IMR-90 (cell line): ENCODE data around the gene PPP1R37. TPM values are rescaled to one million over a fixed set of nuclear protein-coding genes. Genes with fewer than 3 reads are reported as not detected.

Experiments
- ATAC-seq: fragments of 200-7000 bp; cut with Tn5 transposase; 2 replicates; pipeline ENCODE4 v1.9.1; 2020; ENCODE audit warnings: low read depth, mild to moderate bottlenecking, moderate library complexity
- BruUV-seq: library from RNA; stranded (reverse); fragments of 400-500 nt; replicated peaks from 2 replicates; lab custom pipeline; 2021; lab: Mats Ljungman, UMichigan
- CTCF ChIA-PET: fragments of 300-600 bp; formaldehyde crosslinking; extraction: SDS; loops from one replicate; lab custom pipeline; 2021; ENCODE audit warnings: antibody characterized with exemption; lab: Yijun Ruan, JAX
- POLR2A ChIA-PET: fragments of 300-600 bp; sonication (Branson Sonifier 250); formaldehyde crosslinking; loops from one replicate; lab custom pipeline; 2022; ENCODE audit warnings: antibody characterized with exemption; ENCODE audit not compliant: unreplicated experiment; lab: Charles Lee
- DNase-seq: peaks from one replicate; pipeline ENCODE4 v3.0.0; 2013
- H2AFZ ChIP-seq: replicated peaks from 2 replicates; pipeline ENCODE3; 2013; ENCODE audit warnings: low read length, mild to moderate bottlenecking; ENCODE audit not compliant: poor library complexity
- H2AK5ac ChIP-seq: 2 replicates; pipeline ENCODE4 v1.6.1; 2013; ENCODE audit warnings: low read depth, low read length, inconsistent platforms
- H2AK9ac ChIP-seq: replicated peaks from 2 replicates; pipeline ENCODE3; 2013; ENCODE audit warnings: mild to moderate bottlenecking, low read depth, low read length, moderate library complexity; ENCODE audit not compliant: poor library complexity
- H2BK120ac ChIP-seq: 2 replicates; pipeline ENCODE4 v1.6.1; 2013; ENCODE audit warnings: low read depth, low read length, inconsistent platforms
- H2BK15ac ChIP-seq: 3 replicates; pipeline ENCODE4 v1.6.1; 2013; ENCODE audit warnings: low read depth, low read length, inconsistent platforms
- H2BK20ac ChIP-seq: 2 replicates; pipeline ENCODE4 v1.6.1; 2013; ENCODE audit warnings: low read depth, mild to moderate bottlenecking, inconsistent platforms, low read length, moderate library complexity
- H2BK5ac ChIP-seq: 2 replicates; pipeline ENCODE4 v1.6.1; 2013; ENCODE audit warnings: mild to moderate bottlenecking, low read depth, low read length, inconsistent platforms; ENCODE audit not compliant: poor library complexity, severe bottlenecking
- H3K14ac ChIP-seq: replicated peaks from 2 replicates; pipeline ENCODE4 v1.6.1; 2013; ENCODE audit warnings: low read depth, low read length, inconsistent platforms
- H3K18ac ChIP-seq: 2 replicates; pipeline ENCODE4 v1.6.1; 2013; ENCODE audit warnings: low read depth, low read length, control low read depth
- H3K23ac ChIP-seq: 2 replicates; pipeline ENCODE4 v1.6.1; 2013; ENCODE audit warnings: low read depth, low read length, inconsistent platforms
- H3K27ac ChIP-seq: 2 replicates; pipeline ENCODE4 v1.5.1; 2013; ENCODE audit warnings: mild to moderate bottlenecking, control low read depth, low read length; ENCODE audit not compliant: insufficient read depth
- H3K27me3 ChIP-seq: 2 replicates; pipeline ENCODE4 v1.6.1; 2013; ENCODE audit warnings: low read length; ENCODE audit not compliant: control insufficient read depth, insufficient read depth
- H3K36me3 ChIP-seq: 2 replicates; pipeline ENCODE4 v1.6.1; 2013; ENCODE audit warnings: low read length, mixed read lengths; ENCODE audit not compliant: control insufficient read depth, insufficient read depth
- H3K4ac ChIP-seq: 2 replicates; pipeline ENCODE4 v1.6.1; 2013; ENCODE audit warnings: low read depth, low read length, inconsistent platforms
- H3K4me1 ChIP-seq: 2 replicates; pipeline ENCODE4 v1.6.1; 2013; ENCODE audit warnings: low read length, mixed read lengths; ENCODE audit not compliant: control insufficient read depth, insufficient read depth
- H3K4me2 ChIP-seq: 2 replicates; pipeline ENCODE4 v1.6.1; 2013; ENCODE audit warnings: low read depth, mild to moderate bottlenecking, control low read depth, low read length, moderate library complexity
- H3K4me3 ChIP-seq: 2 replicates; pipeline ENCODE4 v1.5.1; 2013; ENCODE audit warnings: low read depth, mild to moderate bottlenecking, control low read depth, low read length, moderate library complexity; ENCODE audit not compliant: insufficient read depth
- H3K56ac ChIP-seq: 2 replicates; pipeline ENCODE4 v1.6.1; 2013; ENCODE audit warnings: low read length, inconsistent platforms; ENCODE audit not compliant: insufficient read depth; ENCODE audit errors: extremely low read depth
- H3K79me1 ChIP-seq, 2 experiments: 2 replicates each; pipeline ENCODE4 v1.6.1; 2013; ENCODE audit warnings: low read length in 2 of 2, inconsistent platforms in 1 of 2, low read depth in 1 of 2
- H3K9ac ChIP-seq: 2 replicates; pipeline ENCODE4 v1.6.1; 2013; ENCODE audit warnings: low read depth, low read length, control low read depth
- H3K9me1 ChIP-seq: 2 replicates; pipeline ENCODE4 v1.6.1; 2013; ENCODE audit warnings: low read length, inconsistent platforms; ENCODE audit not compliant: insufficient read depth
- H3K9me3 ChIP-seq: 2 replicates; pipeline ENCODE4 v1.6.1; 2013; ENCODE audit warnings: low read length; ENCODE audit not compliant: control insufficient read depth, insufficient read depth
- H4K20me1 ChIP-seq: 2 replicates; pipeline ENCODE4 v1.6.1; 2013; ENCODE audit warnings: low read length, inconsistent platforms; ENCODE audit not compliant: insufficient read depth
- H4K5ac ChIP-seq: 2 replicates; pipeline ENCODE4 v1.6.1; 2013; ENCODE audit warnings: mild to moderate bottlenecking, low read depth, low read length, control low read depth
- H4K8ac ChIP-seq, 2 experiments: 2 replicates each; pipeline ENCODE4 v1.6.1; 2013; ENCODE audit warnings: low read depth in 2 of 2, low read length in 2 of 2, control low read depth in 1 of 2, inconsistent platforms in 1 of 2
- H4K91ac ChIP-seq: 2 replicates; pipeline ENCODE4 v1.6.1; 2013; ENCODE audit warnings: low read depth, low read length, inconsistent platforms; ENCODE audit not compliant: insufficient read depth
- BHLHE40 ChIP-seq: fragments of 150-350 bp; IDR thresholded peaks from 2 replicates; pipeline ENCODE4 v1.6.1; 2016; ENCODE audit warnings: mild to moderate bottlenecking, low read depth, low read length
- CEBPB ChIP-seq: IDR thresholded peaks from 2 replicates; pipeline ENCODE4 v1.6.1; 2012; ENCODE audit warnings: low read depth, low read length, improper control_type of control experiment
- CHD1 ChIP-seq: IDR thresholded peaks from 2 replicates; pipeline ENCODE4 v1.6.1; 2012; ENCODE audit warnings: low read depth, low read length, improper control_type of control experiment
- ELK1 ChIP-seq: fragments of 150-350 bp; IDR thresholded peaks from 2 replicates; pipeline ENCODE4 v1.6.1; 2016; ENCODE audit warnings: low read depth, mild to moderate bottlenecking, low read length, moderate library complexity, borderline replicate concordance
- MAFK ChIP-seq: IDR thresholded peaks from 2 replicates; pipeline ENCODE4 v1.6.1; 2012; ENCODE audit warnings: low read depth, low read length, improper control_type of control experiment
- MXI1 ChIP-seq: IDR thresholded peaks from 2 replicates; pipeline ENCODE4 v1.6.1; 2012; ENCODE audit warnings: low read depth, mild to moderate bottlenecking, low read length, moderate library complexity, borderline replicate concordance
- POLR2A ChIP-seq: IDR thresholded peaks from 2 replicates; pipeline ENCODE4 v1.6.1; 2012; ENCODE audit warnings: mild to moderate bottlenecking, low read depth, low read length
- RAD21 ChIP-seq: IDR thresholded peaks from 2 replicates; pipeline ENCODE4 v1.6.1; 2012; ENCODE audit warnings: low read length, improper control_type of control experiment
- RFX5 ChIP-seq: IDR thresholded peaks from 2 replicates; pipeline ENCODE4 v1.8.0; 2012; ENCODE audit warnings: low read depth, mild to moderate bottlenecking, low read length, moderate library complexity
- SMC3 ChIP-seq: fragments of 150-350 bp; IDR thresholded peaks from 2 replicates; pipeline ENCODE4 v1.6.1; 2016; ENCODE audit warnings: low read depth, mild to moderate bottlenecking, antibody characterized with exemption, low read length, moderate library complexity
- WGBS, 2 experiments: methylation state at CpG; one replicate each; pipeline versions ENCODE4 v1.1.5 to v1.1.7; 2013; ENCODE audit warnings: missing lambda C conversion rate in 2 of 2; ENCODE audit not compliant: insufficient read length in 1 of 2; ENCODE audit errors: extremely low coverage in 2 of 2; 5-methylcytosine and 5-hydroxymethylcytosine counted together
- dilution Hi-C: fragments of 300-500 bp; cut with HindIII; formaldehyde crosslinking; loops from one replicate; pipeline ENCODE4 v1.14.3; 2018; ENCODE audit warnings: low sequenced_read_pairs; ENCODE audit not compliant: unreplicated experiment
- in situ Hi-C: fragments of 300-500 bp; cut with MboI; formaldehyde crosslinking; loops from 3 replicates; pipeline ENCODE4 v1.14.3; 2019; ENCODE audit warnings: low sequenced_read_pairs, inconsistent platforms, mixed read lengths
- intact Hi-C: fragments of 100-400 bp; cut with micrococcal nuclease; formaldehyde crosslinking; loops from 2 replicates; pipeline ENCODE4 v1.10.0; 2022
- polyA plus RNA-seq, 3 experiments: library from polyadenylated mRNA; depleted of rRNA; stranded (reverse); fragments of >200 nt; gene quantifications; 2 replicates each; pipeline ENCODE4 v1.2.3, GENCODE V29; 2012; ENCODE audit warnings: low replicate concordance in 1 of 3
- total RNA-seq: library from RNA; depleted of rRNA; stranded (reverse); fragments of >200 nt; gene quantifications from 2 replicates; pipeline ENCODE4 v1.2.3, GENCODE V29; 2012

Gene PPP1R37
- total and polyA plus RNA-seq, 2 of the 4 experiments (the other 2 are of a cell fraction): 13.1 to 18.5 TPM

- CTCF ChIA-PET: no interaction called here
- H2AK9ac ChIP-seq: peak overlapping the region; percentile 34
- peaks cover 21 to 77% of the 10 kb centered on the region in 2 experiments; a peak in 3 of 4 replicates for H3K79me1 ChIP-seq
- DNase-seq (no peak), ATAC-seq (no peak)
- dilution Hi-C loops: no loop called here
- in situ Hi-C loops: no loop called here
- H3K18ac ChIP-seq: no peak overlapping the region
- H3K4me2 ChIP-seq: no peak overlapping the region
- no peak overlapping the region for H2BK15ac ChIP-seq
- no peak overlapping the region for H3K27ac ChIP-seq
- H3K4ac ChIP-seq: no peak overlapping the region; the same call in 1 of the 2 replicates
- no peak overlapping the region for H2AFZ ChIP-seq
- no peak overlapping the region for H4K91ac ChIP-seq
- no peaks in the 10 kb centered on the region for H3K9me3 ChIP-seq
- no peak overlapping the region for H4K5ac ChIP-seq
- no peak overlapping the region for H3K9ac ChIP-seq
- H3K36me3 ChIP-seq: 0 out of 2 replicates have a peak, but pooled peaks cover 1% of the 10 kb centered on the region
- peaks cover 74% of the 10 kb centered on the region for H4K20me1 ChIP-seq
- H3K4me1 ChIP-seq: peaks cover 39% of the 10 kb centered on the region
- POLR2A ChIA-PET: no interaction called here
- no peak overlapping the region for H2BK20ac ChIP-seq
- no peak overlapping the region for H3K56ac ChIP-seq
- intact Hi-C loops: no loop called here
- no peak overlapping the region for H4K8ac ChIP-seq
- H3K9me1 ChIP-seq: peaks cover 50% of the 10 kb centered on the region
- 93% methylated on average over 6 of the region's 7 CpGs; no CpG with 5 or more reads in 1 of the 2 experiments for WGBS, 2 experiments
- H3K23ac ChIP-seq: no peak overlapping the region
- BruUV-seq: no TSS peak
- no peak overlapping the region for H2AK5ac ChIP-seq
- no peaks in the 10 kb centered on the region for H3K27me3 ChIP-seq
- no peak overlapping the region for H3K4me3 ChIP-seq
- no peak overlapping the region for H3K14ac ChIP-seq
- no peak overlapping the region for H2BK120ac ChIP-seq
- TF ChIP-seq SMC3 (no peak), CEBPB (no peak), MAFK (no peak), RFX5 (no peak), ELK1 (no peak), BHLHE40 (no peak), RAD21 (no peak), CHD1 (no peak), MXI1 (no peak), POLR2A (no peak)
- no peak overlapping the region for H2BK5ac ChIP-seq
Observed at GRCh38 chr19:45096700-45097099, 3.7 kb downstream of the PPP1R37 start.
